GM19324 (cell line): ENCODE data around the gene RAP1GDS1.
A peak's percentile ranks its signal among the peaks of the same experiment; 100 is the strongest.
"Not testable (repeated sequence)": the region's sequence is repeated elsewhere in the genome, so short reads cannot be mapped to it uniquely, and the experiment has no call there.

Experiments used
- ATAC-seq: cut with Tn5 transposase; IDR thresholded peaks from one replicate; pipeline ENCODE4 v1.9.1; 2021; ENCODE audit warnings: mild to moderate bottlenecking, moderate library complexity; ENCODE audit not compliant: unreplicated experiment, low FRiP score

Gene RAP1GDS1

GRCh38 chr4:98285676-98286075, 24.5 kb downstream of the RAP1GDS1 start:
- ATAC-seq: no peak

GRCh38 chr4:98287328-98287727, 26.1 kb downstream of the RAP1GDS1 start:
- no peak for ATAC-seq

GRCh38 chr4:98288671-98289070, 27.5 kb downstream of the RAP1GDS1 start:
- ATAC-seq: not testable (repeated sequence)

- ATAC-seq: peak; percentile 66
Measured at GRCh38 chr4:98289375-98289774, 28.2 kb downstream of the RAP1GDS1 start.

- ATAC-seq: no peak
Measured at GRCh38 chr4:98290511-98290910, 29.3 kb downstream of the RAP1GDS1 start.

GRCh38 chr4:98293104-98293887, 32.1 kb downstream of the RAP1GDS1 start:
- no peak for ATAC-seq

- no peak for ATAC-seq
Measured at GRCh38 chr4:98298022-98298421, 36.8 kb downstream of the RAP1GDS1 start.

- no peak for ATAC-seq
Measured at GRCh38 chr4:98300706-98301105, 39.5 kb downstream of the RAP1GDS1 start.

GRCh38 chr4:98305576-98305975, 44.4 kb downstream of the RAP1GDS1 start:
- no peak for ATAC-seq

- no peak for ATAC-seq
Measured at GRCh38 chr4:98310867-98311266, 49.7 kb downstream of the RAP1GDS1 start.

- ATAC-seq: no peak
Measured at GRCh38 chr4:98311656-98312055, 50.5 kb downstream of the RAP1GDS1 start.

GRCh38 chr4:98314791-98315565, 53.8 kb downstream of the RAP1GDS1 start:
- no peak for ATAC-seq

- ATAC-seq: no peak
Measured at GRCh38 chr4:98318521-98318920, 57.3 kb downstream of the RAP1GDS1 start.

- no peak for ATAC-seq
Measured at GRCh38 chr4:98319021-98319420, 57.8 kb downstream of the RAP1GDS1 start.

GRCh38 chr4:98326168-98326567, 65.0 kb downstream of the RAP1GDS1 start:
- ATAC-seq: no peak

- ATAC-seq: no peak
Measured at GRCh38 chr4:98327694-98328093, 66.5 kb downstream of the RAP1GDS1 start.

GRCh38 chr4:98329879-98330640, 68.9 kb downstream of the RAP1GDS1 start:
- not testable (repeated sequence) for ATAC-seq

- ATAC-seq: no peak
Measured at GRCh38 chr4:98332017-98332416, 70.8 kb downstream of the RAP1GDS1 start.

- no peak for ATAC-seq
Measured at GRCh38 chr4:98334461-98334860, 73.3 kb downstream of the RAP1GDS1 start.

- ATAC-seq: no peak
Measured at GRCh38 chr4:98338761-98339438, 77.7 kb downstream of the RAP1GDS1 start.
